CD4-positive, alpha-beta T cell treated with Interleukin-12 subunit alpha and Interleukin-12 subunit beta, for 1 hour (primary cell): Measurements from ENCODE around the gene BICC1.

Experiments used
- DNase-seq: peaks from one replicate; pipeline ENCODE4 v3.0.0-alpha.2; 2020

BICC1 gene

DNA sequence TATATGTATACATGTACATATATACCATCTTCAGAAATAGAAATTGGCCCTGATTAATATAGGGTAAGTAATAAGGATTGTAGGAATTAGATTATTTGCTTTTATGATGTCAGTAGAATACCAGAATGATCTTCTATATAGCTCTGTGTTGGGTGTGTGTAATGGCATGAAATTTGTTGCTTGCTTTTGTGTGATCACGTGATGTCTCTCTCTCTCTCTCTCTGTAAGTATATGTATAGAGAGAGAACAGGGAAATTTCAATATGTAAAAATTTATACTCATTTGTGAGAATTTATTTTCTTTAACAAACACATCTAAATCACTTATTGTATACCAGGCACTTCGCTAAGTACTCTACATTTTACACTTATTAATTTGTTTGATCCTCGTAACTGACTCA lies 272.7 kb downstream of the BICC1 start:
- DNase-seq: no peak

DNA sequence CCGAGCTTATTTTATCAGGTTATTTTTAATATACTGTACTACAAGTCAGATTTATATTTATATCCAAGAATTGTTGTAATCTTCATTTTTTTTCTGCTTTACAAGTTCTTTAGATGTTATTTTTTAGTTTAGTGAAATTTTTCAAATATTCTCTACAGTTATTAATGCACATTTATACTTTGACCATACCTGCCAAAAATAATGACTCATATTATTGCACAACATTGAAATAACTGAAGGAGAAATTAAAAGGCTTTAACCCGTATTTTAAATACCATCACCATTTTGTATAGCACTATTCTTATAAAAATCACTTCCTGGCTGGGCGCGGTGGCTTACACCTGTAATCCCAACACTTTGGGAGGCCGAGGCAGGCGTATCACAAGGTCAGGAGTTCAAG lies 278.5 kb downstream of the BICC1 start:
- no peak for DNase-seq

DNA sequence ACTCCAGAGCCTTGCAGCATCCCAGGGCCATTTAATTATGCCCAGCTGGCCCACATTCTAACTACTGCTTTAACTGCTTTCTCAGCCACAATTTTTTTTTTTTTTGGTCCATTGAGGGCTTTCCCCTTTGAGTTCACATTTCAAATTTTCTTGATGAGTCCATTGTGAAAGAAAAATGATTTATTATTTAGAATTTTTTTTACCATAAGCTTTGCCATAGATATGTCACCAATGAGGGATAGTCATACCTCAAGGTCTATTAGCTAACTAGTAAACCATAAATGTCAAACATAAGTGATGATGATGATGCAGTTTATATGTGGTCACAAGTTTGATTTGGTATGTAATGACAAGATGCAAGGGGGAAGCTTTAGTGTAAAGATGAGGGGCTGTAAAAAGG lies 282.9 kb downstream of the BICC1 start:
- no peak for DNase-seq

DNA sequence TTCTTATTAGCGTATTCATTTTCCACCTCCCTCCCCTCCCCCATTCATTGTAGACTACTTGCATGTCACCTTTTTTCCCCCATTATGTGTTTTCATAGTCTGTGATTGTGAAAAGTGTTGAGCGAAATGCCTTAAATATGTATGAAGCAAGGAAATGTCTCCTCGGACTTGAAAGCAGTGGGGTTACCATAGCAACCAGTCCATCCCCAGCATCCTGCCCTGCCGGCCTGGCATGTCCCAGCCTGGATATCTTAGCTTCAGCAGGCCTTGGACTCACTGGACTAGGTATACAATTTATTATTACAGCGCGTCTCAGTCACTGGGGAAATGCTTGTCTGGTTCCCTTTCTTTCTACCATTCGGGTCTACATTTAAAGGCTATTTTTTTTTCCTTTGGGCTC lies 283.6 kb downstream of the BICC1 start:
- no peak for DNase-seq

DNA sequence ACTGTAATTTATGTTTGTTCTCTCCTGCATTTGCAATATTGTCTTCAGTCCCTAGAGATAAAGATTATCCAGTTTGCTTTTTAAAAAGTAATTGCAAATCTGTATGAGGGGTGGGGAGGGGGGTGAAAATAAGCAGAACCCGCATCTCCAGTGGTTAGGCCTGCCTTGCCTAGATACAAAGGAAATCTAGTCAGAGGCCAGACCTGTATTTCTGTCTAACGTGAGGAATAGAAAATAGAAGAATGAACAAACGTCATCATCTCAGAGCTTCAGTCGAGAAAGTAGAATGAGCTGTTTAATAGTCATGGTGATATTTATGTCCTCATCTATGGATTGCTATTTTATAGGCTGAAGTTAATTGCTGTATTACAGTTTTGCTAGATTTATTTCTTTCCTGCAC lies 284.2 kb downstream of the BICC1 start:
- DNase-seq: no peak

DNA sequence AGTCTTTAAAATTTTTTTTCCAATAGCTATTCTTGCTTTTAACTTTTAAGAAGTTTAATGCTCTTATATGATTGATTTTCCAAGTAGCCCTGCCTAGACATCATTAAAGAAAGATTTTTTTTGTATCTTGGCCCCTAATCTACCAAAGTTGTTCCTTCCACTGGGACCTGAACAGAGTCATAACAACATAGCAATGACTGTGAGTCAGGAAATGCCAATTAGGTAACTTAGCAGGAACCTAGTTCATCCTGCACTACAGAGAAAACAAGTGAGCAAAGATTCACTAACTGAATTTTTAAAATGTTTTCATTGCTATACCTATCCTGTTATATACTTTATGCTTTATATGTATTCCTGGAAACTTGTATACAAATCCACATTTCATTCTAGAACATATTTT lies 284.7 kb downstream of the BICC1 start:
- no peak for DNase-seq

DNA sequence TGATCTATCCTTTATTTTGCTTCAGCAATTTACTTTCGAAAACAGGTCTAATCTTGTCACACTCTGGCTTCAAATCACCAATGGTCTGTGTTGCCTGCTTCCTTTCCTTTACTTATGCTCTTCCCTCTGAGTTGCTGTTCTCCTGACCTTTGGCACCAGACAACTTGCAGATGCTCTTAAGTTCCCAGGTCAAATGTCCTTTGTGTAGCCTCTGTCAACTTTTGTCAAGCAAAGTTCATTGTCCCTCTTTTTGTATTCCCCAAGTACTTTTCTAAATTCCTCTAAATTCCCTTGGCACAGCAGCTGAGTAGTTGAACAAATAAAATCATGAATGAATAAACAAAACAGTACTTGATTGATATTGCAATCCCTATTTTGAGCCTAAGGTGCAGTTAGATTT lies 289.4 kb downstream of the BICC1 start:
- no peak for DNase-seq

DNA sequence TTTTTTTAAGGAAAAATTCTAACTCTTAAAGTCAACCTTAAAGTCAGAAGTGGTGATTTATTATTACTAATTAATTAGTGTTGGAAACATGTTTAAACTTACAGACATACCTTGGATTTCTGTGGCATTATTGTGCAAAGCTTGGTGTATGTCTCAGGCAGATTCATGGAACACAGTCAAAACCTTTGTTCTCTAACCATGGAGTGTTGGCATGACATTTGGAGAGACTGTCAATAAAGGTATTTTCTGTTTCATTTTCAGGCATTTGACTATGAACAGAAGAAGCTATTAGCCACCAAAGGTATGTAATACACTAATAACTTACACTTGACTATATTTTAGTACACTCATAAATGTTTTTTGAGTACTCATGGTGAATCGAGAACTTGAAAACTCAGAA lies 293.7 kb downstream of the BICC1 start:
- no peak for DNase-seq

DNA sequence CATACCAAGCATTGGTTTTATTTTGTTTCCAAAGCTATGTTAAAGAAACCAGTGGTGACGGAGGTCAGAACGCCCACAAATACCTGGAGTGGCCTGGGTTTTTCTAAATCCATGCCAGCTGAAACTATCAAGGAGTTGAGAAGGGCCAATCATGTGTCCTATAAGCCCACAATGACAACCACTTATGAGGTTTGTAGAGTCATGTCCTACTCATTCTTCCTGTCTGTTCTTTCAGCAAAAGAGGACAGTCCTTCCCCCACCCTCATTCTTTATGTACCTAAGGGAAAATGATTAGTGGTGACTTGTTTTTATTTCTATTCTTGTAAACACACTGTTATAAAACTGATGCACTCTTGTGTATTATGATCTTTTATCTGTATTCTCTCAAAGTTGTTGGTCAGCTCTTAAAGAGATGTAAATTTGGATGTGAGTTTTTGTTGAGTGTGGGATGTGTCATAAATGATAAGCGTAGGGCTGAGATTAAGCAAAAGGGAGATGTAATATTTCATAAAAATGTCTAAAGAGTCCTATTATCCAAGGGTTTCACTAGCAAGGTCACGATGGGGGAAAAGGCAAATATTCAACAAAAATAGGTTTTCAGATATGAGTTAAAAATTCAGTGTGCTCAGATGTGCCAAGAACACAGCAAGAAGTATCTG lies 294.4 kb downstream of the BICC1 start:
- DNase-seq: no peak

DNA sequence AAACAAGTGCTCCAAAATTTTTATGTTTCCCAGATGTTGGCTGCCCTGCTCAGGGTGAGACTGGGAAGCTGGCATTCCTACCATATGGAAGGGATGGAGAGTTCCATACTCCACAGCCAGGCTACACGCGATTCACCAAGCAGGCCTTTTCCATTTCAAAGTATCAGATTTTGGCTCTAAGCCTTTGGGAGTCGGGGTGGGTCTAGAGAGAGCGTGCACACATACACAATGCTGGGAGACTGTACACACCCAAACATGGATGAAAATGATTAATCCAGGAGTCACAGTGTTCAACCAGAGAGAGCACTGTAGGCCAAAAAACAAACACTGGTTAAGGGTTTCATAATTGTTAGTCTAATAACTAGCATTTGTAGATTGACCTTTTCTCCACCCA lies 295.0 kb downstream of the BICC1 start:
- no peak for DNase-seq

DNA sequence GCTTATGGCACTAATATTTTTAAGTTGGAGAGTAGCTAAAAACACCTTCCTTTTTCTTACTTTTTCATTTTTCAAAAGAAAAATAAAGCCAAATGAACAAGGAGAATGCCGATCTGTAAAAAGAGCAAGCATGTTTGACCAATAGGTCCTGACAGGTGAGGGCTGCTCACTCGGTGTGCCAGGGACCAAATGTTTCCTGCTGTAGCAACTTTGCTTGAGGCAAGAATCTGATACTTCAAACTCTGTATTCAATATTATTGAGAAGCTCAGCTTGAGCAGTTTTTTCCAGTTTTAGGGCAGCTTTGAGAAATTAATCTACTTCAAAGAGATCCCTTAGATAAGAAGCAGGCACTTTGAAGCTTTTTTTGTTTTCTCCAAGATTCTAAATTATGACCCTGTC lies 298.1 kb downstream of the BICC1 start:
- no peak for DNase-seq

DNA sequence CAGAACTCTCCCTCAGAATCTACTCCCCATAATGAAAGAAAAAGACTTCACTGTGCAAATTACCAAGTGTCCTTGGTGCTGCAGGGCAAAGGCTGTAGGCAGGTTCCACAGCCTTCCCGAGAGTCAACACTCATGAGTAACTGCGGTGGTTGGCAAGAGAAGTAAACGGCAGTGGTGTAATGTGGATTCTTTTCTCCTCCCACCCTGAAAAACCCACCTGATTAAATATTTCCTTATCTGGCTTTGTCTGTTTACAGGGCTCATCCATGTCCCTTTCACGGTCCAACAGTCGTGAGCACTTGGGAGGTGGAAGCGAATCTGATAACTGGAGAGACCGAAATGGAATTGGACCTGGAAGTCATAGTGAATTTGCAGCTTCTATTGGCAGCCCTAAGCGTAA lies 300.9 kb downstream of the BICC1 start:
- DNase-seq: no peak

DNA sequence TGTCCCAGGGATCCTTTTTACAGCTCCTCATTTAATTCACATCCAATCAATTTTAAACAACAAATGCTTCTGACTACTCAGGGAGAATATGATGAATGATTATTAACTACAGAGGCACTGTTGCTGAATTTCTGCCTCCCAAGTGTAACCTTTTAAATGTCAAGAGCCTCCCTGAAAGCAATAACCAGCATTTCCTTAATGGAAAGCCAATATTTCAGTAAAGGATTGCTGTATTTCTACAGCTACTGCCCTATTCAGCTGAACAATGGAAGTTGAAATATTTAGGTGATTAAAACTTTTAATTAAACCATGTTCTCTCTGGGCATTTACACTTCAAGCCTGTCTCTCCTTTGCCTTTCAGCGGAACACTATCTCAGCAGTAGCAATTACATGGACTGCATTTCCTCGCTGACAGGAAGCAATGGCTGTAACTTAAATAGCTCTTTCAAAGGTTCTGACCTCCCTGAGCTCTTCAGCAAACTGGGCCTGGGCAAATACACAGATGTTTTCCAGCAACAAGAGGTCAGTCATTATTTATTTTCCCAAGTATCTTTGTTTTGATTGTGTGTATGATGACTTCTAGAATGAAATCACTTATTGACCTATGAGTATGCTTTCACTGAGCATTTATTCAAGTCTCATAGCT lies 304.7 kb downstream of the BICC1 start:
- no peak for DNase-seq

DNA sequence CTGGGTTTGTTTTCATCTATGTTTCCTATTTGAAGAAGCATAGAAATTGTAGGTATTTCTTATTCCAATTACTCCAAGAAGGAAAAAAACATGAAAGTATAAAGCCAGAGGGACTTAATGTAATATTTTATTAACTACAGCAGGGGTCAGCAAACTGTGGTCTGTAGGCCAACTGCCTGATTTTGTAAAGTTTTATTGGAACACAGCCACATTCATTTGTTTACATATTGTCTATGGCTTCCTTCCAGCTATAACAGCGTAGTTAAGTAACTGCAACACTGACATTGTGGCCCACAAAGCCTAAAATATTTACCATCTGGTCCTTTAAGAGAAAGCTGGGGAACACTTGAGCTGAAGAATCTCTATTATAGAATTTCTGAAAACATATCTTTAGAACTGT lies 306.2 kb downstream of the BICC1 start:
- DNase-seq: no peak

DNA sequence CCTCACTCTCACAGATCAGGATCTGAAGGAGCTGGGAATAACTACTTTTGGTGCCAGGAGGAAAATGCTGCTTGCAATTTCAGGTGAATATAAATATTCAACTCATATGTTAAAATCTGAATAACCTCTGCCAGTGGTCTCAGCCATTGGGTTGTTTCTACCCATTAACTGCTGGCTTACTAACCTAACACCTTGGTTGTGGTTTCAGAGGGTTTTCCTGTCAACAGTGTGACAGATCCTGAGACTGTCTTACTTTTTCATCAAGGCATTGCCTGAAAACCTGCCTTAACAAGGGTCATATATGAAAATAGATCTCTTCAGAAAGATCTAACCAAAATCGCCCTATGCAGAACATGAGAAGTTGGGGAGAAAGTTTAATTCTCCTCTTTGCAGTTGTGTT lies 307.7 kb downstream of the BICC1 start:
- no peak for DNase-seq

DNA sequence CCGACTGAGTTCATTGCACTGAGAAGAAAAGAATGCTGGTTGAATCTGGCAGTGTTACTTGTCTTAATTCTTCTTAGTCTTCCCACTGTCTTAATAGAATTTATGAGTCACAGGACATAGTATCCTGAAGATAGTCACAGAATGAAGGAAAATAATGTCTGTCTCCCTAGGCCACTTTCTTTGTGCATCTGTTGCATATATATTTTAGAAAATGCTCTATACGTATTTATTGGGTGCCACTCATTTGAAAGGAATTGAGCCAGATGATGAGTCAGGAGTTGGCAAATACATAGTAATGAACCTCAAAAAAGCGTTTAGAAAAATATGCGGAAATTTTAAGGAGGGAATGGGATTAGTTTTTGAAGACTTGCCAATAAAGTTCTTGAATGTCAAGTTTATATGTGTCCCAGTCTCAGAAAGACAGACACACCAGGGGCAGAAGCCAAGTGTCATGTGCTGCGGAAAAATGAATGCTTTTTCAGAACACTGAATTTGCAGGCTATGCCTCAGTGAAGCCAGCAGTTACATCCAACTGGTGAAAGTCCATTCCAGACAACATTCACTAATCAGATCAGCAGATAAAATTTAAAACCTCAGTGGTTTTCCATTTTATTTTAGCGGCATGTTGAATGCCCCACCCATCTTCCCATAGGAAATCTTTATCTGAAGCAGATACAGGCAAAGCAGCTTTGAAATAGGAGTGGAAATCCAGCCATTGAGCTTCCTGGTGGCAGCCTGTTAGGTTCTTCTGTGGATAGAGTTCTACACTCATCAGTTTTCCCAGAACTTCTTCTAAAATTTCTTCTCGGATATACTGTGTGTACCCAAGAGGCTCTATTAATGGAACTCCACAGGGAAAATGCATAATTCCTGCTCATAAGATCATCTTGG lies 308.4 kb downstream of the BICC1 start:
- no peak for DNase-seq

DNA sequence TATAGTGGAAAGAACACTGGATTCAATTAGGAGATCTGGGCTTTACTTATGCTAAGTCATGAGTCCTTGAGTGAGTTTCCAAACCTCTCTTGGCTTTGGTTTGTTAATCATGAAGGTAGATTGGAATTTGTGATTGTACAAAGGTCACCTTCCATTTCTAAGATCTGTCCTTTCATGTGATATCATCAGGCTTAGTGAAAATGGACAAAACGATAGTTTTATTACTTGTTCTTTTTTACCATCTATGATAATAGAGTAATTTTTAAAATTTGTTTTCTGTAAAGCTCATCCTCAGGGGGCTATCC lies 309.0 kb downstream of the BICC1 start:
- DNase-seq: no peak

DNA sequence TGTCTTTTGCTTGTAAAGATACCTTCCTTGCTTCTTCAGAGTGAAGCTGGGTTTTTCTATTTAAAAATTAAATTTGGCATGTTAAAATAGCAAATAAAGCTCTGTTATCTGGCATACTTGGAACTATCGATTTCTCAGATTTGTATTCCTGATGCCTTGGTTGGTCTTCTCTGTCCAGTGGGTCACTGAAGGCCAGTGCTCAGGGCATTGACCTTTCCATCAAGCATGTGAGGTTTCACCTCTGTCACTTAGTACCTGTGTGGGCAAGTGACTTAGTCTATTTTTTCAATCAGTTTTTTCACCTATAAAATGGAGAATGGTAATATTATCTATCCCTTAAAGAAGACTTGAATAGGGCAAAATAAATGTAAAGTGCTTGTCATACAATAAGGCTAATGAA lies 311.3 kb downstream of the BICC1 start:
- DNase-seq: no peak

DNA sequence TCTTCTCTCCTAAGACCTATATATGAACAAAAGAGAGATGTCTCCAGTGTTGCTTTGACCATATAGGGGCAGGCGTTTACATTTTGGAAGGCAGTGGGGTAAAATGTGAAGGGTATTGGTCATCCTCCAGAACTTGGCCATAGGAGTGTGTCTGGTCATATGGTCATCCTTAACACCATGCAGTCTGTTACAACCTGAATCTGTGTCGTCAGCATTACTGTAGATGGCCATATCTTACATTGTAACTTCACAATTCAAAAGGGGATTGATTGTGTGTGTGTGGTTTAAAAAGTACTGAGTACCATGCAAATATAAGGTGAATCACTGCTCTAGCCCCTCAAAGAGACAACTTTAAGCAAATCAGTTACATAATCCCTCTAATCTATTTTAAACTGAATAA lies 311.7 kb downstream of the BICC1 start:
- DNase-seq: no peak

DNA sequence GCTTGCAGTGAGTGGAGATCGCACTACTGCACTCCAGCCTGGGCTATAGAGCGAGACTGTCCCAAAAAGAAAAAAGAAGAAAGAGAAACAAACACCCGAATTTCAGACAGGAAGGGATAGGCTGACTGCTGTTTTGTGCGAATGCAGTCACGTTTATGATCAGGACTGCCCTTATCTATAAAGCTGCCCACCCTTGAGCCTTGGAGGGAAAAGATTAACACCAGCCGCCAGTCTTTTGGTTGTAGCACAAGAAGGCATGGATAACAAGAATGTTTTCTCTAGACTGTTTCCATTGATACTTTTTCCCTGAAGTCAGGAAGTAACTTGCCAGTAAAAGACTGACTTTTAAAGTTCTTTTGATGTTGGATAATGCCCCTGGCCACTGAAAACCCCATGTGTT lies 314.0 kb downstream of the BICC1 start:
- no peak for DNase-seq

DNA sequence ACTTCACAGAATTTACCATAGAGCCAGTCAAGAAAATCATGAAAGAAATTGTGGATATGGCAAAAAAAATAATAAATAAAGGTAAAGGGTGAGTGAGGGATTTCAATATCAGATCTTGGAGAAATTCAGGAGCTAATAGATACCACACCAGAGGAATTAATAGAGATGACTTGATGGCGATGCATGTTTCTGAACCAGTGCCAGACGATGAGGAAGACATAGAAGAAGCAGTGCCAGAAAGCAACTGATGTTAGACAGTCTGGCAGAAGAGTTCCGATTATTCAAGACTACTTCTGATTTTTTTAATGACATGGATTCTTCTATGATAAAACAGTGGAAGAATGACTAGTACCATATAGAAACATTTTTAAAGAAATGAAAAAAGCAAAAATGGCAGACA lies 314.7 kb downstream of the BICC1 start:
- no peak for DNase-seq

DNA sequence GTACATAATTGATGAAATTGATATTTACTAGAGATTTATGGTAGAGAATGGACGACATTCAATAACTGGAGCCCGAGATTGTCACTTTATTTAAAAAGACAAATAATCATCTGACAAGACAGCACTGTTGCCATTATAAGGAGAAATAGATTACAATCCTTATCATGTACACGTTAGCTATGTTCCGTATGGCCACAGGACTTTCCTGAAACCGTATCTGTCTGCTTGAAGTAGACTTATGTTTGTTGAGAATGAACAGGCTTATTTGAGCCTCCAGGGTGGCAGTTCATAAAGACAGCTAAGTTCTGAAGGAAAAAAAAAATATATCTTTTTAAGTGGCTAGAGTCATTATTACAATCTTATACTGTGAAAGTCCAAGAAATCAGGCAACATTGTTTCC lies 317.2 kb downstream of the BICC1 start:
- DNase-seq: no peak

DNA sequence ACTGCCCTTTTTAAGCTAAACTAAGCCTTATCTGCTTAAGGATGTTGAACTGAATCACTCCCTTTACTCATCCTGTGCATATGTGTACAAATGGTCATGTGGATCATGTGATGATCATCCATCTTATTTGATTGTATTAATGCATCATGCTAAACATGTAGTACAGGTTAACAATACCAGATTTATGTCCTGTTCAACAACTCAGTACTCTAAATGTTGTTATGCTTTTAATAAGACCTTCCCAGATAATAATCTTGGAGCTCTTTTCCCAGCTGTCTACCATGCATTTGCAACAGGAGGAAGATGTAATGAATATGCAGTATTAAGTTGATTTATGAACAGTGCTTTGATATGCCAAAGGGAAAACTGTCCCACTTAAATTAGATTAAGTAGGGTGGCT lies 318.0 kb downstream of the BICC1 start:
- DNase-seq: no peak

DNA sequence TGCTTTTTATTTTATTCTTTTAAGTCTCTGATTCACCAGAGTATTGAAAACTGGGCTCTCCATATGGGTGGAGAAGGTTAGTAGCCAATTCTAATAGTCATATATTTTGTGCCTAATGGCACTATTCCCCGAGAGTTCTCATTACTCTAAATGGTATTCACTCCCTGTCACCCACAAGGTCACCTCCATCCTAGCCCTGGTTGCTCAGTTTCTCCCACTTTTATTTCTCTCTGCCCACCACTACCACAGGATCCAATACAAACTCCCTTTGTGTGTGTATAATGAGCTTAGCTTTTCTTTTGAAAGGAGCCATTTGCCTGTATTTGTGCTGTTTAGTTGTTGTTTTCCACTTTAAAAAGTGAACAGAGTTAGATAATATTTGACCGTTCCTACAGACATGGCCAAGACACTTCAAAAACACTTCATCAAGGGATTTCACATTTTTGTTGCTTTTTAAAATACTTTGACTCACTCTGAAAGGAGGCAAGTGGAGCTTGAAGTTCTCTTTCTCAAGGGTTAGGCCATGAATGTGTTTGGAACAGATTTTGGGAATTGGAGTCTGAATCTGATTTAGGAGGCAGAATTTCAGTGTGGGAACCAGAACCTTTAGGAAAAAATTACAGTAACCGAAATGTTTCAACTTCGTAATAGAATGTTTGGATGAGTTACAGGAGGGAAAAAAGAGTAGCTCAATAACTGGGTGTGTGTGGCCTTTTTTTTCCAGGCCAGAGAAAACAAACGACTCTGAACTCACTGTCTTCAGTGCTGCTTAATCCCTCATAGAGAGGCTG lies 321.3 kb downstream of the BICC1 start:
- no peak for DNase-seq
